Type B pancreatic cell (in vitro differentiated cells): ENCODE measurements around the gene SLC25A23. TPM values are rescaled to one million over a fixed set of nuclear protein-coding genes. Genes with fewer than 3 reads are reported as not detected.

Source experiments
- DNase-seq: peaks from one replicate; pipeline ENCODE4 v3.0.0; 2021; ENCODE audit warnings: mixed read lengths; ENCODE audit not compliant: unreplicated experiment; ENCODE audit errors: extremely low spot score
- H3K27ac Mint-ChIP-seq: 2 replicates; pipeline ENCODE4 v1.8.0; 2021; ENCODE audit warnings: mild to moderate bottlenecking, mixed read lengths
- H3K27me3 Mint-ChIP-seq: 2 replicates; pipeline ENCODE4 v1.8.0; 2021; ENCODE audit warnings: mixed read lengths
- H3K36me3 Mint-ChIP-seq: 2 replicates; pipeline ENCODE4 v1.8.0; 2021; ENCODE audit warnings: mixed read lengths
- H3K4me1 Mint-ChIP-seq: one replicate; pipeline ENCODE4 v1.8.0; 2021; ENCODE audit warnings: mixed read lengths; ENCODE audit not compliant: unreplicated experiment
- H3K4me3 Mint-ChIP-seq: 2 replicates; pipeline ENCODE4 v1.8.0; 2021; ENCODE audit warnings: mild to moderate bottlenecking, mixed read lengths
- H3K9me3 Mint-ChIP-seq: 2 replicates; pipeline ENCODE4 v1.8.0; 2021; ENCODE audit warnings: mixed read lengths
- total RNA-seq: library from RNA; stranded (reverse); gene quantifications from 2 replicates; pipeline ENCODE4 v1.2.1, GENCODE V29; 2021; ENCODE audit warnings: low replicate concordance
- TF ChIP-seq, protein P1 (sequence below): fragments of 200-600 bp; sonication (generic); conservative IDR thresholded peaks from 2 replicates; pipeline ENCODE4 v1.5.0; 2021; ENCODE audit warnings: antibody characterized with exemption, mild to moderate bottlenecking

SLC25A23 gene
- total RNA-seq, 1 donor from 2014 or later, result 67.5 TPM

DNA sequence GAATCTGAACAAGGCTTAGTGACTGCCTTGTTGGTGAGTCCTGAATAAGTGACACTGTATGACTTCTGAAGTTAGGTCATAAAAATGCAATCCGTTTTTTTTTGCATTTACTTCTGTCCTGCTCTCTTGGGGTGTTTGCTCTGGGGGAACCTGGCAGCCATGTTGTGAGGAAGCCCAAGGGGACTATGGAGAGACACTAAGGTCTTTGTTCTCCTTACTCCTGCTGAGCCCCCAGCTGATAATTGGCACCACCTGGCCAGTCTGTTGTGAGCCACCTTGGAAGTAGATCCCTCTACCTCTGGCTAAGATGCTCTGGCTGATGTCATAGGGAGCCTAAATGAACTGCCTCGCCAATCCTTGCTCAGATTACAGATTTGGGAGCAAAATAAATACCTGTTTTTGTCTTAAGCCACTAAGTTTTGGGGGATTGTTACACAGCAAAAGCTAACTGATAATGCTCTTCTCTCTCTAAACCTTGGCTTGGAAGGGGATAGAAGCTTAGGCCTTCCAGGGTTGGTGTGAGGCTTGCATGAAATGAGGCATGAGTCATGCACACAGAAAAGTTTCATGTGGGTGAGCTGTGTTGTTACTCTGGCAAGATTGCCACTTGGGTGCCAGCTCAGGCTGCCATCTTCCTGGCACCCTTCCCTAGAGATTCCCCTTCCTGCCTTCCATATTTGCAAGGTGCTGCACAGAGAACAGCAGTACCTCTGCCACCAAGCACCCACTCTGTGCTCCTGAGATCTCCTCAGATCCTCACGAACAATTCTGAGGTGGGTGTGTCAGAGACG lies 32.4 kb upstream of the SLC25A23 start:
- TF ChIP-seq, protein P1, sequence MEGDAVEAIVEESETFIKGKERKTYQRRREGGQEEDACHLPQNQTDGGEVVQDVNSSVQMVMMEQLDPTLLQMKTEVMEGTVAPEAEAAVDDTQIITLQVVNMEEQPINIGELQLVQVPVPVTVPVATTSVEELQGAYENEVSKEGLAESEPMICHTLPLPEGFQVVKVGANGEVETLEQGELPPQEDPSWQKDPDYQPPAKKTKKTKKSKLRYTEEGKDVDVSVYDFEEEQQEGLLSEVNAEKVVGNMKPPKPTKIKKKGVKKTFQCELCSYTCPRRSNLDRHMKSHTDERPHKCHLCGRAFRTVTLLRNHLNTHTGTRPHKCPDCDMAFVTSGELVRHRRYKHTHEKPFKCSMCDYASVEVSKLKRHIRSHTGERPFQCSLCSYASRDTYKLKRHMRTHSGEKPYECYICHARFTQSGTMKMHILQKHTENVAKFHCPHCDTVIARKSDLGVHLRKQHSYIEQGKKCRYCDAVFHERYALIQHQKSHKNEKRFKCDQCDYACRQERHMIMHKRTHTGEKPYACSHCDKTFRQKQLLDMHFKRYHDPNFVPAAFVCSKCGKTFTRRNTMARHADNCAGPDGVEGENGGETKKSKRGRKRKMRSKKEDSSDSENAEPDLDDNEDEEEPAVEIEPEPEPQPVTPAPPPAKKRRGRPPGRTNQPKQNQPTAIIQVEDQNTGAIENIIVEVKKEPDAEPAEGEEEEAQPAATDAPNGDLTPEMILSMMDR, result no peak
- Mint-ChIP-seq H3K36me3 (no peaks in the 10 kb centered on the region), H3K27ac (no peak overlapping the region), H3K27me3 (peaks cover 15% of the 10 kb centered on the region), H3K9me3 (peaks cover 4% of the 10 kb centered on the region), H3K4me3 (no peak overlapping the region), H3K4me1 (no peaks in the 10 kb centered on the region)
- DNase-seq, result no peak

- Mint-ChIP-seq H3K4me1 (no peaks in the 10 kb centered on the region), H3K9me3 (peaks cover 4% of the 10 kb centered on the region), H3K27ac (no peak overlapping the region), H3K27me3 (peaks cover 15% of the 10 kb centered on the region), H3K4me3 (no peak overlapping the region), H3K36me3 (no peaks in the 10 kb centered on the region)
- TF ChIP-seq, protein P1, result no peak
- no peak for DNase-seq
These were observed 30.5 kb upstream of the SLC25A23 start for GRCh38 chr19:6490134-6490533.

DNA sequence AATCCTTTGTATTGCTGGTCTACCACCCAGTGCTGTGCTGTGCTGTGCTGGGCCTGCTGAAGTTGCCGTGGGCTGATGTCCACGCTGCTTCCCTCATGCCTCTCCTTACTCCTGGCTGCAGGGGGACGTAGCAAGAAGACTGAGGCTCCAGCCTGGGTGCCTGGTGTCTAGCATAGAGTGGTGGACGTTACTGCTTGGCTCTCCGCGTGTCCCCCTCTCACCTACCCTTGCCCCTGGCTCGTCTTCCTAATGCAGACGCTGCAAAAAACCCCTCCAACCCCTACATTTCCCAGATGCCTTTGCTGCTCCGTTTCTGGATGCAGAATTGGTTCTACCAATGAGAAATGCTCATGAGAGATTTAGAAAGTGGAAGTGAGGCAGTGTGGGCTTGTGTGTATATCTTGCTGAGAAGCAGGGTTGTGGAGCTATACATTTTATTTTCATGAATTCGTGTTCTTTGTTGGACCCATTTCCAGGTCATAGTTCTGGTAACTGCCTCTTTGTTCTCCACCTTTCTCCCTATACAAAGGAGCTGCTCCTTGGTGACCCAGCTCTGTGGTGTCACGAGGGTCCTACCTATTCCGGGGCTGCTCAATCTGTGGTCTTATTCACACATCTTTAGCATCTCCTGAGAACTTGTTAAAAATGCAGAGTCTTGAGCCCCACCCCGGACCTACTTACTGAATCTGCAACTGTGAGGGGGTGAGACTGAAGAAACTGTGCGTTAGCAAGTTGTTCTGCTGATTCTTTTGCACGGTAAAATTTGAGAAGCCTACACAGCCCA lies 29.9 kb upstream of the SLC25A23 start:
- no peak for DNase-seq
- Mint-ChIP-seq H3K4me1 (no peaks in the 10 kb centered on the region), H3K27ac (no peak overlapping the region), H3K27me3 (peaks cover 15% of the 10 kb centered on the region), H3K9me3 (peaks cover 4% of the 10 kb centered on the region), H3K36me3 (no peaks in the 10 kb centered on the region), H3K4me3 (no peak overlapping the region)
- TF ChIP-seq, protein P1, result no peak

- H3K9me3 Mint-ChIP-seq, result no peaks in the 10 kb centered on the region
- H3K4me1 Mint-ChIP-seq, result no peaks in the 10 kb centered on the region
- DNase-seq, result no peak
- H3K4me3 Mint-ChIP-seq, result no peak overlapping the region
- TF ChIP-seq, protein P1, result no peak
- no peaks in the 10 kb centered on the region for H3K36me3 Mint-ChIP-seq
- H3K27me3 Mint-ChIP-seq, result peaks cover 26% of the 10 kb centered on the region
- no peak overlapping the region for H3K27ac Mint-ChIP-seq
These were observed 25.2 kb upstream of the SLC25A23 start for GRCh38 chr19:6484831-6485230.

- peaks cover 20% of the 10 kb centered on the region for H3K27me3 Mint-ChIP-seq
- no peak for DNase-seq
- no peaks in the 10 kb centered on the region for H3K4me1 Mint-ChIP-seq
- no peak overlapping the region for H3K4me3 Mint-ChIP-seq
- no peak overlapping the region for H3K27ac Mint-ChIP-seq
- no peaks in the 10 kb centered on the region for H3K36me3 Mint-ChIP-seq
- TF ChIP-seq, protein P1, result no peak
- H3K9me3 Mint-ChIP-seq, result no peaks in the 10 kb centered on the region
These were observed 24.6 kb upstream of the SLC25A23 start for GRCh38 chr19:6484230-6484629.
